Ureter (tissue), 1 donor: ENCODE measurements around the gene CST11. TPM values are rescaled to one million over a fixed set of nuclear protein-coding genes. Genes with fewer than 3 reads are reported as not detected.

Source experiments
- DNase-seq: peaks from one replicate; pipeline ENCODE4 v3.0.0-alpha.2; 2020; ENCODE audit warnings: low spot score
- total RNA-seq: library from RNA; stranded (reverse); gene quantifications from one replicate; pipeline ENCODE4 v1.2.4, GENCODE V29; 2023
- donor health status: DM: yes; HTN: yes; CAD: no.

The CST11 gene
- total RNA-seq, 1 donor from 2014 or later = not detected

GRCh38 chr20:23453549-23454543, 1.2 kb upstream of the CST11 start:
- DNase-seq = no peak

GRCh38 chr20:23451956-23452487, 654 bp downstream of the CST11 start:
- no peak for DNase-seq

- DNase-seq = no peak
Measured at GRCh38 chr20:23450877-23451276, 1.8 kb downstream of the CST11 start.

- DNase-seq = no peak
Measured at GRCh38 chr20:23449421-23449820, 3.3 kb downstream of the CST11 start.

GRCh38 chr20:23448167-23448566, 4.5 kb downstream of the CST11 start:
- DNase-seq = no peak

- no peak for DNase-seq
Measured at GRCh38 chr20:23446505-23446904, 6.2 kb downstream of the CST11 start.

- DNase-seq = no peak
Measured at GRCh38 chr20:23445596-23446217, 7.0 kb downstream of the CST11 start.

GRCh38 chr20:23444859-23445258, 7.8 kb downstream of the CST11 start:
- DNase-seq = no peak

- DNase-seq = no peak
Measured at GRCh38 chr20:23442436-23442835, 10.2 kb downstream of the CST11 start.

GRCh38 chr20:23441850-23442313, 10.8 kb downstream of the CST11 start:
- peak; percentile 74 for DNase-seq

GRCh38 chr20:23440004-23440403, 12.7 kb downstream of the CST11 start:
- DNase-seq = no peak

GRCh38 chr20:23438661-23439060, 14.0 kb downstream of the CST11 start:
- DNase-seq = no peak

GRCh38 chr20:23437126-23437899, 15.4 kb downstream of the CST11 start:
- DNase-seq = no peak

GRCh38 chr20:23436681-23437080, 16.0 kb downstream of the CST11 start:
- no peak for DNase-seq

- no peak for DNase-seq
Measured at GRCh38 chr20:23435626-23436539, 16.8 kb downstream of the CST11 start.

GRCh38 chr20:23434521-23435313, 18.0 kb downstream of the CST11 start:
- no peak for DNase-seq

GRCh38 chr20:23433628-23434027, 19.0 kb downstream of the CST11 start:
- DNase-seq = no peak

- no peak for DNase-seq
Measured at GRCh38 chr20:23425129-23425528, 27.5 kb downstream of the CST11 start.

GRCh38 chr20:23420943-23421931, 31.4 kb downstream of the CST11 start, which contains the start of gene NAPB:
TSS of gene NAPB (minus strand) at chr20:23421488. CDS start at chr20:23421402, 86 bp downstream.
- peak; percentile 93 for DNase-seq
